CD8-positive, alpha-beta memory T cell (primary cell): ENCODE results near the gene FSTL4. TPM values are rescaled to one million over a fixed set of nuclear protein-coding genes. Genes with fewer than 3 reads are reported as not detected.
"Not testable (repeated sequence)": the region's sequence is repeated elsewhere in the genome, so short reads cannot be mapped to it uniquely, and the experiment has no call there.

Source experiments
- CTCF ChIA-PET: fragments of 350-600 bp; sonication (Branson Sonifier 250); formaldehyde crosslinking; loops from one replicate; lab custom pipeline; 2021; ENCODE audit warnings: antibody characterized with exemption; lab: Charles Lee
- POLR2A ChIA-PET: fragments of 350-600 bp; sonication (Branson Sonifier 250); formaldehyde crosslinking; loops from one replicate; lab custom pipeline; 2021; ENCODE audit warnings: antibody characterized with exemption; lab: Charles Lee
- DNase-seq, 5 donors: peaks; one replicate each; pipeline versions ENCODE4 v3.0.0 to v3.0.0-alpha.2; 2020 to 2022; ENCODE audit warnings: mixed read lengths in 1 of 5
- H3K27ac ChIP-seq: one replicate; pipeline ENCODE4 v1.7.0; 2013; ENCODE audit warnings: low read depth, mild to moderate bottlenecking, low read length, moderate library complexity
- H3K27me3 ChIP-seq: 2 replicates; pipeline ENCODE4 v1.7.0; 2013; ENCODE audit warnings: low read length, mild to moderate bottlenecking; ENCODE audit not compliant: insufficient read depth, poor library complexity, severe bottlenecking
- H3K36me3 ChIP-seq: 2 replicates; pipeline ENCODE4 v1.7.0; 2013; ENCODE audit warnings: mild to moderate bottlenecking, low read length, moderate library complexity; ENCODE audit not compliant: insufficient read depth
- H3K4me1 ChIP-seq: 2 replicates; pipeline ENCODE4 v1.7.0; 2013; ENCODE audit warnings: mild to moderate bottlenecking, low read length, moderate library complexity; ENCODE audit not compliant: insufficient read depth
- H3K4me3 ChIP-seq: 2 replicates; pipeline ENCODE4 v1.7.0; 2013; ENCODE audit warnings: mild to moderate bottlenecking, low read length
- H3K9me3 ChIP-seq: 2 replicates; pipeline ENCODE4 v1.7.0; 2013; ENCODE audit warnings: mild to moderate bottlenecking, low read length
- H3K27ac Mint-ChIP-seq, 8 donors: one replicate each; pipeline ENCODE4 v1.8.0; 2020 to 2021; ENCODE audit warnings: mixed read lengths in 8 of 8, mild to moderate bottlenecking in 6 of 8, inconsistent platforms in 3 of 8, moderate library complexity in 3 of 8
- H3K27me3 Mint-ChIP-seq, 2 donors: one replicate each; pipeline ENCODE4 v1.8.0; 2020 to 2021; ENCODE audit warnings: mixed read lengths in 2 of 2, mild to moderate bottlenecking in 1 of 2, moderate library complexity in 1 of 2
- H3K36me3 Mint-ChIP-seq, 3 donors: one replicate each; pipeline ENCODE4 v1.8.0; 2020 to 2021; ENCODE audit warnings: mixed read lengths in 3 of 3, inconsistent platforms in 1 of 3, mild to moderate bottlenecking in 1 of 3
- H3K4me1 Mint-ChIP-seq, 3 donors: one replicate each; pipeline ENCODE4 v1.8.0; 2020 to 2021; ENCODE audit warnings: mixed read lengths in 3 of 3, inconsistent platforms in 1 of 3, mild to moderate bottlenecking in 1 of 3
- H3K4me3 Mint-ChIP-seq, 7 donors: one replicate each; pipeline ENCODE4 v1.8.0; 2020 to 2021; ENCODE audit warnings: mixed read lengths in 7 of 7, mild to moderate bottlenecking in 6 of 7, moderate library complexity in 4 of 7, inconsistent platforms in 2 of 7
- H3K9me3 Mint-ChIP-seq, 5 donors: one replicate each; pipeline ENCODE4 v1.8.0; 2020 to 2022; ENCODE audit warnings: mixed read lengths in 5 of 5, mild to moderate bottlenecking in 3 of 5, moderate library complexity in 2 of 5, inconsistent platforms in 1 of 5
- polyA plus RNA-seq: library from polyadenylated mRNA; unstranded; fragments of 300-500 nt; fragmentation: Illumina TruSeq; gene quantifications from one replicate; pipeline ENCODE4 v1.2.3, GENCODE V29; 2021
- total RNA-seq, 2 experiments: library from RNA; stranded (reverse); gene quantifications; one replicate each; pipeline ENCODE4 v1.2.3, GENCODE V29; 2021

FSTL4 gene
- total and polyA plus RNA-seq, 3 experiments from 2014 or later, result 0.33 TPM; not detected in 2

DNA sequence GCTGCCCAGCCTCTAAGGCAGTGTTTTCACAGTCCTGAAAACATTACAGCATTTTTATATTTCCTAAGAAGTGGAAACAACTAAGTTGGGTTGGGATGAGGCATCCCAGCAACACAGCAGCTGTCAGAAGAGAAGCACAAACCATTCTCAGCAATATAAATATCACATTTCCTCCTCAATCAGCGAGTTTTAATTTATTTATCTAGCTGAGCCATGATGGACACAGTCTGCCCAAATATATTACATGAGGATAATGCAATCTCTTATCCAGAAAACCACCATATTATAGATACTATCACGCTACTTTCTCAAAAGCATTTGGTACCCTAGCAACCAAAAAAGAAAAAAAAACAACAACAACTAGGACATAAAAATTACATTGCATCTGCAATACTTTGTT lies 158.5 kb downstream of the FSTL4 start:
- Histone ChIP-seq H3K27me3 (no peaks in the 10 kb centered on the region), H3K9me3 (no peaks in the 10 kb centered on the region), H3K36me3 (no peaks in the 10 kb centered on the region), H3K27ac (no peak overlapping the region), H3K4me1 (no peaks in the 10 kb centered on the region), H3K4me3 (no peak overlapping the region)
- DNase-seq, result no peak
- Mint-ChIP-seq H3K9me3 (no peaks in the 10 kb centered on the region), H3K27ac (no peak overlapping the region), H3K27me3 (peaks cover 3 to 6% of the 10 kb centered on the region in 2 donors), H3K4me3 (no peak overlapping the region), H3K36me3 (no peaks in the 10 kb centered on the region), H3K4me1 (peaks cover 0 to 2% (median 0%) of the 10 kb centered on the region in 3 donors)
- CTCF ChIA-PET, result no interaction called here
- POLR2A ChIA-PET, result no interaction called here

DNA sequence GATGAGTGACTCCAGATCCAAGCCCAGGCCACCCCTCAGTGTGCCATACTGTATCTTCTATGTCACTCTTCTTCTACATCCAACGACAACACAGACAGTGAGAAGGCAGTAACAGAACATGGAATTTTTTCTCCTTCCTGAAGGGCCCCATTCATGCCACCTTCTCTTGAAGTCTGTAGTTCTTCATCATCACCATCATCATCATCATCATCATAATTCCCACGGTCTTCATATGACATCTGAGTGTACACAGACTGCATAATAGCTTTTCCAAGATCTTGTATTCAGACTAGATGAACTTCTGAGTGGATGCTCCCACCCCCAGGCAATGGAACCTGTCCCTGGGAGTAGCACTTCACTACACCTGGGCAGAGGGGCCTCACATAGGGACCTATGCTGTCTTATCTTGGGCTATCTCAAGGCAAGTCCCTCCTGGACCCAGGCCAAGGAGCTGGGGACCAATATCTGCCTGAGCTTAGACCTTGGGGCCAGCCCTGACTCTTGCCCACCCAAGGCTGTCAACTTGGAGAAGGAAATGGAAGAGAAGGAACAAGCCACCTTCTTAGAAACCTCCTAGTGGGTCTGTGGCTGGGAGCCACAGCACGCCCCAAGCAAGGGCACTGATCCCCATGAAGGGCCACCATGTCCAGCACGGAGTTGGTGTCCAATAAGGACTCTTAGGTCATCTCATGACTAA lies 159.1 kb downstream of the FSTL4 start:
- Histone ChIP-seq H3K4me3 (no peak overlapping the region), H3K36me3 (no peaks in the 10 kb centered on the region), H3K27me3 (no peaks in the 10 kb centered on the region), H3K9me3 (no peaks in the 10 kb centered on the region), H3K4me1 (no peaks in the 10 kb centered on the region), H3K27ac (no peak overlapping the region)
- Mint-ChIP-seq H3K36me3 (no peaks in the 10 kb centered on the region), H3K4me3 (no peak overlapping the region), H3K9me3 (no peaks in the 10 kb centered on the region), H3K27me3 (peaks cover 3 to 7% of the 10 kb centered on the region in 2 donors), H3K27ac (no peak overlapping the region), H3K4me1 (peaks cover 0 to 2% (median 0%) of the 10 kb centered on the region in 3 donors)
- DNase-seq, result no peak
- ChIA-PET CTCF (no interaction called here), POLR2A (no interaction called here)

DNA sequence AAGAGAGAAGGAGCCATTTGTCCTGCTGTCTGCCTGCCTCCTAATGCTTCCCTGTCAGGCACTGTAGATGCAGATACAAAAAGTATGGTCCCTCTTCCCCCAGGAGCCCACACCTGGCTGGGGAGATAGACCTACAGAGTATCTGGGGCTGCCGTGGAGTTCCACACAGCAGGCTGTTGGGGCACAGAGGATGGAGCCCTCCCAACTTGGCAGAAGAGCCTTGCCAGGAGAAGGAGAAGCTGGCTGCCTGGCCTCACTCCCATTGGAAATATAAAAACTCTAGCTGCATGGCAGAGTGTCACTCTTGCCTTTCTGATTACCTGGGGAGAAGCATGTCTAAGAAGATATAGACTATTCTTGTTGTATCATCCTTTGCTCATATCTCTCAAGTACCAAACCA lies 160.4 kb downstream of the FSTL4 start:
- H3K4me1 Mint-ChIP-seq, result no peaks in the 10 kb centered on the region
- no peak overlapping the region for H3K4me3 ChIP-seq
- H3K4me3 Mint-ChIP-seq, result no peak overlapping the region
- H3K27ac Mint-ChIP-seq, result no peak overlapping the region
- no peaks in the 10 kb centered on the region for H3K27me3 ChIP-seq
- ChIA-PET CTCF (no interaction called here), POLR2A (no interaction called here)
- H3K27me3 Mint-ChIP-seq, result peaks cover 7% of the 10 kb centered on the region in 2 donors
- H3K36me3 ChIP-seq, result no peaks in the 10 kb centered on the region
- DNase-seq, result no peak
- no peak overlapping the region for H3K27ac ChIP-seq
- H3K4me1 ChIP-seq, result no peaks in the 10 kb centered on the region
- H3K9me3 ChIP-seq, result no peaks in the 10 kb centered on the region
- H3K9me3 Mint-ChIP-seq, result no peaks in the 10 kb centered on the region
- no peaks in the 10 kb centered on the region for H3K36me3 Mint-ChIP-seq

DNA sequence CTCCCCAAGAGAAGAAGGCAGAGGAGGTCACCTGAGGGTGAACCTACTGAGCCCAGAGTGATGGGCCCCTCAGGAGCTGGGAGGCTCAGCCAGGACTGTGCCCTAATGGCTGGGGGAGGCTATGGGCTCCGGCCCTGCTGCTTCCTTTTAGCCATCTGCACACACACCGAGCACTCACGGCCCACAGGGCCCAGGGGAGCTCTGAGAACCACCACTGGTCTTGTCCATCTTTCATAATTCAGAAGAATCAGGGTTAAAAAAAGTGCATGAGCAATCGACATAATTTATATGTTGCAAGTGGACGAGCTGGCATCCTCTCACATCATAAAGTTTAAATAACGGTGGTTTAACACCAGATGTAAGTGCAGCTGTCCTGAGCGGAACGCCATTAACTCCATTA lies 162.1 kb downstream of the FSTL4 start:
- Mint-ChIP-seq H3K4me1 (no peaks in the 10 kb centered on the region), H3K27me3 (peaks cover 7% of the 10 kb centered on the region in 2 donors), H3K9me3 (no peaks in the 10 kb centered on the region), H3K27ac (no peak overlapping the region), H3K36me3 (no peaks in the 10 kb centered on the region), H3K4me3 (no peak overlapping the region)
- no peak overlapping the region for H3K27ac ChIP-seq
- no peaks in the 10 kb centered on the region for H3K36me3 ChIP-seq
- H3K4me1 ChIP-seq, result no peaks in the 10 kb centered on the region
- ChIA-PET CTCF (interaction anchor here (0.7 kb wide), 1 partner anchor 20 kb away, joined by 3 read pairs; no protein-coding TSS in a partner anchor), POLR2A (no interaction called here)
- no peaks in the 10 kb centered on the region for H3K27me3 ChIP-seq
- no peak overlapping the region for H3K4me3 ChIP-seq
- DNase-seq, result no peak
- H3K9me3 ChIP-seq, result no peaks in the 10 kb centered on the region

DNA sequence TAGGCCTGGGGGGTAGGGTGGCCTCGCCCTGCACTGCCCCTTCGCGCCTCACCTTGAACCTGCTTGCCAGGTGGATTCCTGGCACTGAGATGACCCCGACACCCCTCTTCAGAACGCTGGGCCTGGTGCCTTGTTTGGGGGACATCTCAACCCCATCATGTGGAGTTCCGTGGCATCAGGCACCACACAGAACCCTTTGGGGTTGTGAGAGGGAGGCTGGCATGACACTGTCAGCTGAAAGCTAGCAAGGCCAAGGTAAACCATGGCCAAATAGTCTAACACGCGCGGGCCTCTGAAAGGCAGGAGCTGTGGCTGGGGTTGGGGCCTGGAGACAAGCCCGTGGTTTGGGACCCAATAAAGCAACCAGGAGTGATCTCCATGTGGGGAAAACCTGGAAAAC lies 163.2 kb downstream of the FSTL4 start:
- ChIA-PET CTCF (no interaction called here), POLR2A (no interaction called here)
- no peaks in the 10 kb centered on the region for H3K36me3 ChIP-seq
- Mint-ChIP-seq H3K27me3 (peaks cover 7% of the 10 kb centered on the region in 2 donors), H3K36me3 (no peaks in the 10 kb centered on the region), H3K4me3 (no peak overlapping the region), H3K9me3 (no peaks in the 10 kb centered on the region), H3K27ac (no peak overlapping the region), H3K4me1 (no peaks in the 10 kb centered on the region)
- H3K27me3 ChIP-seq, result no peaks in the 10 kb centered on the region
- no peak for DNase-seq
- H3K4me3 ChIP-seq, result no peak overlapping the region
- H3K4me1 ChIP-seq, result no peaks in the 10 kb centered on the region
- no peak overlapping the region for H3K27ac ChIP-seq
- no peaks in the 10 kb centered on the region for H3K9me3 ChIP-seq

DNA sequence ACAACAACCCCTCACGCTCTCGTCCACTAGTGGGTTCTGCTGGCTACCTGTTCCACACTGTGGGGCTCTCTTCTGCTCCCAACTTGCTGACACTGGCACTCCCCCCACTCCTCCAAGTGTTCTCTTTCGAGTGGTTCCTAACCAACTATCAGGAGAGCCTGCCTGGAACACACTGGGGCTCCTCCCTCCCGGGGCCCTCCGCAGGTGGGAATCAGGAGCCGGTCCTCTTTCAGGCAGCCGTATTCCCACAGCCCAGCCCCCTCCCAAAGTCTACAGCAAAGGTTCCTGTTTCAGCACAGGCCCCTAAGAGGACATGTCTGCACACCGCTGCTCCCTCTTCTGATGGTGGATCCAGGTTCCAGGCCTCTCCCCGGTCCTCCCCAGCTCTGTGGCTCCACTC lies 165.9 kb downstream of the FSTL4 start:
- DNase-seq, result no peak
- H3K27ac ChIP-seq, result no peak overlapping the region

DNA sequence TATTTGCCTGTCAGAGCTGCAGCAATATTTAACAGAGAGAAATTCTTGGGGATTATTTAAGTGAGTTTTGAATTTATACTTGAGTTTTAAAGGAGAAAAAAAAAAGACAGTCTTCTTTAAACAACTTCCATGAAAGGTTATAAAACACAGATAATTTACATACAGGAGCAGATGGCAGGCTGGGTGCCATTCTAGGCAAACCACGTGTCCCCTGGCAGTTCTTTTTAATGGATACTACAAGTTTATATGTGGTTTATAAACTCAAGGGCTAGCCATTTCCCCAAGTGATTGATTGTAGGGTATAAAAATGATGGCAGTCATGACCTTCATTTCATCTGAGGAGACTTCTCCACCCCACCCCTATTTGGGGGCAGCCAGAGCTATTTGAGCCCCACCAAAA lies 166.6 kb downstream of the FSTL4 start:
- Mint-ChIP-seq H3K27me3 (peaks cover 7 to 9% of the 10 kb centered on the region in 2 donors), H3K4me1 (no peaks in the 10 kb centered on the region), H3K4me3 (no peak overlapping the region), H3K9me3 (no peaks in the 10 kb centered on the region), H3K36me3 (no peaks in the 10 kb centered on the region), H3K27ac (no peak overlapping the region)
- POLR2A ChIA-PET, result no interaction called here
- H3K4me3 ChIP-seq, result no peak overlapping the region
- no peak overlapping the region for H3K27ac ChIP-seq
- no peak for DNase-seq
- H3K9me3 ChIP-seq, result no peaks in the 10 kb centered on the region
- no peaks in the 10 kb centered on the region for H3K4me1 ChIP-seq
- no peaks in the 10 kb centered on the region for H3K36me3 ChIP-seq
- no peaks in the 10 kb centered on the region for H3K27me3 ChIP-seq
- CTCF ChIA-PET, result no interaction called here

More for the DNA sequence above, 165.9 kb downstream of the FSTL4 start:
- peaks cover 7 to 9% of the 10 kb centered on the region in 2 donors for H3K27me3 Mint-ChIP-seq
- ChIA-PET CTCF (no interaction called here), POLR2A (no interaction called here)
- H3K27ac Mint-ChIP-seq, result no peak overlapping the region
- H3K9me3 Mint-ChIP-seq, result no peaks in the 10 kb centered on the region
- Histone ChIP-seq H3K4me3 (no peak overlapping the region), H3K36me3 (no peaks in the 10 kb centered on the region), H3K4me1 (no peaks in the 10 kb centered on the region), H3K27me3 (no peaks in the 10 kb centered on the region), H3K9me3 (no peaks in the 10 kb centered on the region)
- H3K4me3 Mint-ChIP-seq, result no peak overlapping the region
- no peaks in the 10 kb centered on the region for H3K4me1 Mint-ChIP-seq
- H3K36me3 Mint-ChIP-seq, result no peaks in the 10 kb centered on the region

DNA sequence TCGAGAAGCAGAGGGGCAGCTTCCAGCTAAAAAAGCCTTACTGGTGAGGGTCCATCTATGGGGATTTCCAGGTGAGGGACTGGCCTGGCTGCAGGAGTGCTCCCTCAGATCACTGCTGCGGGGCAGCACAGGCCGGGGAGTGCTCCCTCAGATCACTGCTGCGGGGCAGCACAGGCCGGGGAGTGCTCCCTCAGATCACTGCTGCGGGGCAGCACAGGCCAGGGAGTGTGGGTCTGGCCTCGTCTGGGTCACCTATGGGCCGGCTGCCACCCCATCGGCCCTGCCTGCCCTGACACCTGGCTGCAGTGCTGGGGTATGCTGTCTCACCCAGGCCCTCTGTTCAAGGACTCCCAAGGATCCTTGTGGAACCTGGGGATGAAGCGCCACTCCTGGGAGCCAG lies 167.1 kb downstream of the FSTL4 start:
- H3K27ac ChIP-seq, H3K9me3 Mint-ChIP-seq, H3K9me3 ChIP-seq, CTCF ChIA-PET, H3K27me3 ChIP-seq, POLR2A ChIA-PET, H3K4me1 ChIP-seq, H3K36me3 ChIP-seq, H3K4me1 Mint-ChIP-seq, H3K4me3 Mint-ChIP-seq, H3K27me3 Mint-ChIP-seq, H3K36me3 Mint-ChIP-seq, H3K4me3 ChIP-seq, H3K27ac Mint-ChIP-seq, DNase-seq: not testable (repeated sequence)
